HG03558 (cell line): ENCODE measurements around the gene GSTCD.
"Not testable (repeated sequence)": the region's sequence is repeated elsewhere in the genome, so short reads cannot be mapped to it uniquely, and the experiment has no call there.

Experiments
- ATAC-seq: cut with Tn5 transposase; IDR thresholded peaks from one replicate; pipeline ENCODE4 v1.9.1; 2021; ENCODE audit warnings: moderate number of reproducible peaks; ENCODE audit not compliant: unreplicated experiment; ENCODE audit errors: extremely low read depth

The GSTCD gene

DNA sequence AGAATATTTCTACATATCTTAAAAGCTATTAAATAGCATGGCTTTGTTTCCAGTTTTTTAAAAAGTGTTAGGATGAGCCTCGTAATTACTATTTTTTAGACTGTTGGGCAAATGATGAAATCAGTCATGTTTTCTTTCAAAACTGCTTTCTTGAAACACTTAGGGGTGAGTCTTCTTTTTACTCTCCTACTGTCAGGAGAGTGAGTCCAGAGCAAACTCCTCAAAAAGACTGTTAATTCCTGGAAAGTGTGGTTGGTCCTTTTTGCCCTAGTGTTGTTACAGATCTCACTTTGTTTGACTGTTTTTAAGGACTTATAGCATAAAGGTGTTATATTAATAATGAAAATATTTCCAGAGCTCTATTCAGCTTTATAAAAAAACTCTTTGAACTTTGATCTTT is 6.3 kb downstream of the GSTCD start:
- no peak for ATAC-seq

DNA sequence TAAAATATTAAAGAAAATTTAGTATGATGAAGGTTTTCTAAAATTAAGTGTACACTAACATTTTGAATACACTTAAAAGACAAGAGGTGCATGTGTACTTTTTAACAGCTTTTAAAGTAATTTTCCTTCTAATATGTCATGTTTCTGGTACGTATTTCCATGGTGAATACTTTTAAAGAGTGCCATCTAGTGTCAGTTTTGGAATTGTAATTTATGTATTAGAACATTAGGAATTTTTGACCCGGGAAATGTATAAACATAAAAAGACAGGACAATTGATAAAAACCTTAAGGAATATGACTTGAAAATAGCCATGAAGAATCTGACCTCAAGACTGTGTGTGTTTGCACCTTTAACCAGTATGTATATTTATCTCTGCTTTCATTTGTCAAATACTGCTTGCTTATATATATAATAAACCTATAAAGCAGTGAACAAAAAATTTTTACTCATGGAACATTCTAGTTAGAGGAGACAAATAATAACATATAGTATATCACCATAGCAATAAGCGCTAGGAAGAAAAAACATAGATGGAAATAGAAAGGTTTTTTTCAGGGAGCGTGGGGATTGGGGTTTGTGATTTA is 7.2 kb downstream of the GSTCD start:
- ATAC-seq = no peak

DNA sequence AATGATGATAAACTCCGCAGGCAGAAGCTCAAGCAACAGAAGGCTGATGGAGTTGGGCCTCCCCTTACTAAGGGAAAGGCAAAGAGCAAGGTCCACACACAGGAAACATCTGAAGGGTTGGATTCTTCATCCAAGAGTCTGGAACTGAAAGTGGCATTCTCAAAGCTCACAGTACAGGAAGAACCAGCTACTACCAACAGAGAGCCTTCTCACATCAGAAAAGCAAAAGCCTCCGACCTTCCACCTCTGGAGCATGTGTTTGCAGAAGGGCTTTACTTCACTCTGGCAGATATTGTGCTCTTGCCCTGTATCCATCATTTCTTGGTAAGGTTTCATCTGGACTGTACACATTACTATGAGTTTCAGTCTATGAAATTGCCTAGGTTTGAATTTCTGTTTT is 10.6 kb downstream of the GSTCD start:
- no peak for ATAC-seq

DNA sequence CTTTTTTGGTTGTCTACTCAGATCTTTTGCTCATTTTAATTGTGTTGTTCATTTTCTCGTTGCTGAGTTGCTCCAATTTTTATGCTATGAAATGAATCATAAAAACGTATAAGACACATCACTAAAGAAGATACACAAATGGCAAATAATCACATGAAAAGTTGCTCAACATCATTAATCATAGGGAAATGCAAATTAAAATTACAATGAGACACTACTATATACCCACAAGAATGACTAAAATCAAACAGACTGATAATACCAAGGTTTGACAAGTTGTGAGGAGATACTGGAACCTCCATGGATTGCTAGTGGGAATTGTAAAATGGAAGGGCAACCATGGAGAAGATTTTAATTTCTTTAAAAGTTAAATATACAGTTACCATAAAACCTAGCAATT is 17.0 kb downstream of the GSTCD start:
- ATAC-seq = no peak

DNA sequence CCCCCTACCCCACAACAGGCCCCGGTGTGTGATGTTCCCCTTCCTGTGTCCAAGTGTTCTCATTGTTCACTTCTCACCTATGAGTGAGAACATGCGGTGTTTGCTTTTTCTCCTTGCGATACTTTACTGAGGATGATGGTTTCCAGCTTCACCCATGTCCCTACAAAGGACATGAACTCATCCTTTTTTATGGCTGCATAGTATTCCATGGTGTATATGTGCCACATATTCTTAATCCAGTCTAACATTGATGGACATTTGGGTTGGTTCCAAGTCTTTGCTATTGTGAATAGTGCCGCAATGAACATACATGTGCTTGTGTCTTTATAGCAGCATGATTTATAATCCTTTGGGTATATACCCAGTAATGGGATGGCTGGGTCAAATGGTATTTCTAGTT is 21.3 kb downstream of the GSTCD start:
- ATAC-seq = not testable (repeated sequence)

DNA sequence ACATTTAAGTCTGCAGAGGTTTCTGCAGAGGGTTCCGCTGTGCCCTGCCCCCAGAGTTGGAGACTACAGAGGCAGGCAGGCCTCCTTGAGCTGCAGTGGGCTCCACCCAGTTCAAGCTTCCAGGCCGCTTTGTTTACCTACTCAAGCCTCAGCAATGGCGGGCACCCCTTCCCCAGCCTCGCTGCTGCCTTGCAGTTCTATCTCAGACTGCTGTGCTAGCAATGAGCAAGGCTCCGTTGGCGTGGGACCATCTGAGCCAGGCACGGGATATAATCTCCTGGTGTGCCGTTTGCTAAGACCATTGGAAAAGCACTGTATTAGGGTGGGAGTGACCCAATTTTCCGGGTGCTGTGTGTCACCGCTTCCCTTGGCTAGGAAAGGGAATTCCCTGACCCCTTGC is 26.6 kb downstream of the GSTCD start:
- not testable (repeated sequence) for ATAC-seq

DNA sequence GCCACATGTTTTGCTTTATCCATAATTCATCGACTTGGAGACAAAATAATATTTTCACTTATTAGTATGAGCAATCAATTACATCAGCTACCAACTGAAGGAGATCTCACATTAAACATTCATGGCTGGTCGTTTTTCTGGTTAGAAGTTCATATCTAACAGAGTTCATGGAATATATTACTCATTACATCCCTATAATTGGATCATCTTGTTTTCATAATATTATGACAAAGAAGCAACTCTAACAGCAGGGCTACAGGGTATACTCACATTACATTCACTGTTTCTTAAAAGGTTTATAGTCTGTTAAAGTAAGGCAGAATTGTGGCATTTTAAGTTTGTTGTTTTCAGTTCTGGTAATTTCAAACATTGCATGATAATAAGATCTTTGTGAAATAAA is 33.0 kb downstream of the GSTCD start:
- no peak for ATAC-seq

DNA sequence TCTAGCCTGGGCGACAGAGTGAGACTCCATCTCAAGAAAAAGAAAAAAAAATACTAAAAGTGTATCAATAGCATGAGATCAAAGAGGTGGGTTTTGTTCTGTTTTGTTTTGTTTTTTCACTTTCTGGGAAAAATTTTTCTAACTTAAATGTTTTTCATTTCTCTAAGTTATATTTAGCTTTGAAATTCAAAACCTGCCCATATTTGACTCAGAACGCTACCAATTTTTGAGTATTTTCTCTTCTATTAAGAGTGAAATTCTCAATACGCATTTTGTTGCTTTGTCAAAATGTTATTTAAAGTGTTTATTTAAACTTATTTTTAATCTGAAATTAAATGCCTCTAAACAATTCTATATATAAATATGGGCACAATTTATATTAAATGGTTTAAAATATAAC is 39.6 kb downstream of the GSTCD start:
- no peak for ATAC-seq

DNA sequence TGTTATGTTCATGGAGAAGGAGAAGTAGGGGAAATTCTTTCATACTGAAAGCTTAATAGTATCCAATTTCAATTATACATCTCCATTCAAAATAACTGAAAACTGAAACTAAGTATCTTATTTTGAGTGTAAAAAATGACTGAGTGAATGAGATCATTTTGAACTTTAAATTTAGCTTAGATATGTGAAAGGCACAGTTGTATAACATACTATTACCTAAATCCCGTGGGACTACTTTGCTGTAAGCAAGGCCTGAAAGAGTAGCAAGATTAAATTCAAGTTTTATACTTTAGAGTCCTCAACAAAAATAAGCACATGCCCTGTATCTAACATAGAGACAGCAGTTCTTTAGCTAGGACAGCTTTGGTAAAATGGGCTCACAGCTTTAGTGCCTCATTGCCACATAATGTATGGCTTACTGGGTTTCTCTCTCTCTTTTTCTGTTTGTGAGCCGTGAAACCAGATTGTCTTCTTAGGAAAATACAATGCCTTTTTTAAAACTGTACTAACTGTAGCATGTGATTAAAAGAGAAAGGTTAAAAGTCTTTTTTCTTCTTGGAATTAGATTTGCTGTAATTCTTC is 43.2 kb downstream of the GSTCD start:
- ATAC-seq = no peak

DNA sequence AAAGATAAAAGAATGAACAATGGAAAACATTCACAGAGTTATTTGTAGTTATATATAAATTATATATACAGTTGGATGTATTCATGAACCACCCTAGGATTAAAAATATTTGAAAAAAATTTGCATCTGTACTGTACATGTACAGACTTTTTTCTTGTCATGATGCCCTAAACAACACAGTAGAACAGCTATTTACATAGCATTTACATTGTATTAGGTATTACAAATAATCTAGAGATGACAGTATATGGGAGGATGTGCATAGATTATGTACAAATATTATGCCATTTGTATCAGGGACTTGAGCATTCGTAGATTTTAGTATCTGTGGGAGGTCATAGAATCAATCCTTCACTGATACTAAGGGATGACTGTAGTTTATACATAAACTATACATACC is 44.8 kb downstream of the GSTCD start:
- ATAC-seq = no peak

DNA sequence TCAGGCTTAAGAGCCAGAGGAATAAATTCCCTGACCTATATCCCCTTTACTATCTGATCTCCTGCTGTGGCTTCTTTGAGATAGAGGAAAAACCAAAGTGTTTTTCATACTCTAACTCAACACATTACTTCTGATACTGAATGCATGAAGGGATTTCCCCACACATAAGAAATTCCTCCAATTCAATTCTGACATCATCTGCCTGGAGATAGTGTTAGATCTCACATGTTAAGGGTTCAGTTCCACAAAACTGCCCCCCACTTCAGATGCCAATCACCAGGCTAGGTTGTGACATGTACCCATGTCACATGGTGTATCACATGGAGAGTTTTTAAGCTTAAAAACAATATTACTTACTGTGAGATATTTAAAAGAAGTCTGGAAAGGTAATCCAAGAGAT is 46.8 kb downstream of the GSTCD start:
- no peak for ATAC-seq

DNA sequence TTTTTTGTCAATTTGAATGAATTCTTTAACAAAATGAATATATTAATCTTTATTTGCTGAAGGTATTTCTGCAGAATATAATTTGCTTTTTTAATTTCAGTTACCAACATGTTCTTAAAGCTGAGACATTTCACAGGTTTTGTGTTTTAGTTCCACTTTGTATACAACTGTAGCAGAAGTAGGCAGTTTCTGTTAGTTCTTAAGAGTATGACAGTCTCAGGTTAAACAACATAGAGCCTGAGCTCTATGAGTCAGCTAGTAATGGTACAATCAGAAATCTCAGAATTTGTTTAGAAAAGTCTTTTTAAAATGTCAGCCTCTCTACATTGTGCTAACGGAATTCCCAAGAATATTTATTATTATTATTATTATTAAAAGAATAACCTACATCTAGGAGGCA is 50.4 kb downstream of the GSTCD start:
- no peak for ATAC-seq

DNA sequence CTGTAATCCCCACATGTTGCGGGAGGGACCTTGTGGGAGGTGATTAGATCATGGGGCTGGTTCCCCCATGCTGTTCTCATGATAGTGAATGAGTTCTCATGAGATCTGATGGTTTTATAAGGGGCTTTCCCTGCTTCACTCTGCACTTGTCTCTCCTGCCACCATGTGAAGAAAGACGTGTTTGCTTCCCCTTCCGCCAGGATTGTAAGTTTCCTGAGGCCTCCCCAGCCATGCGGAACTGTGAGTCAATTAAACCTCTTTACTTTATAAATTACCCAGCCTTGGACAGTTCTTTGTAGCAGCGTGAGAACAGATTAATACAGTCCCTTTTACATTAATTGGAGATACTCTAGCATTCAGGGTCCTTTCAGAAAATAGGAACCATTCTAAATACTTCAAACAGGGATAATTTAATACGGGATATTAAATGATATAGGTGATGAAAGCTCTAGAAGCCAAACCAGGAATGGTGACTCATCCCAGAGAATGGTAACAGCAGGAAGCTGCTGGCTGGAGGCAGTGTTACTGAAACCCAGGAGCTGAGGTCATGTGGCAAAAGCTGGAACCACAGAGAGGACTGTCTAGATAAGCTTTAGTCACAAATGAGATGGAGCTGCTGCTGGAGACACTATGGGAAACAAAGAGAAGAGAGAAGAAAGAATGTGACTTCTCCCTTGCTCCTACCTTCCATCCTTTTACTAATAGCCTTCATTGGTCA is 57.3 kb downstream of the GSTCD start:
- no peak for ATAC-seq

DNA sequence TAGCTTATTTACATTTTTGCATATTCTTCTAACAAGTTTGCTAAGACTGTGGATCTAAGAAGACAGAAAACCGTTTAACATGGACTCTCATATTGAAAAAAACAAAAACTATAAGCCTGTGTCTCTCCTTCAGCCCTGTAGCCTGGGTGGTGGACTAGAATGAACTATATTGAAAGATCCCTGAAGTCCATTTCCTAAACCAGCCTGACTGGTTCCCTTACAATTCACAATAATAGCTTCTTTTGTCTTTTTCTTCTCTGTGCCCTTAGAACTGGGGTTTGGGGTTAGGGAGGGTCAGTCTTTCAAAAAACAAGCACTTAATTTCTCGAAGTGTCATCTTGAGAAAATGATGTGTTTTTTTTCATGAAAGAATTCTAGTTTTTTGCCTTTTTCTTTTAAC is 59.0 kb downstream of the GSTCD start:
- no peak for ATAC-seq

DNA sequence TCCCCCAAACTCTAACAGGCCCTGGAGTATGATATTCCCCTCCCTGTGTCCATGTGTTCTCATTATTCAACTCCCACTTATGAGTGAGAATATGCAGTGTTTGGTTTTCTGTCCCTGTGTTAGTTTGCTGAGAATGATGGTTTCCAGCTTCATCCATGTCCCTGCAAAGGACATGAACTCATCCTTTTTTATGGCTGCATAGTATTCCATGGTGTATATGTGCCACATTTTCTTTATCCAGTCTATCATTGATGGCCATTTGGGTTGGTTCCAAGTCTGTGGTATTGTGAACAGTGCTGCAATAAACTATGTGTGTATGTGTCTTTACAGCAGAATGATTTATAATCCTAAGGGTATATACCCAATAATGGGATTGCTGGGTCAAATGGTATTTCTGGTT is 61.9 kb downstream of the GSTCD start:
- not testable (repeated sequence) for ATAC-seq

DNA sequence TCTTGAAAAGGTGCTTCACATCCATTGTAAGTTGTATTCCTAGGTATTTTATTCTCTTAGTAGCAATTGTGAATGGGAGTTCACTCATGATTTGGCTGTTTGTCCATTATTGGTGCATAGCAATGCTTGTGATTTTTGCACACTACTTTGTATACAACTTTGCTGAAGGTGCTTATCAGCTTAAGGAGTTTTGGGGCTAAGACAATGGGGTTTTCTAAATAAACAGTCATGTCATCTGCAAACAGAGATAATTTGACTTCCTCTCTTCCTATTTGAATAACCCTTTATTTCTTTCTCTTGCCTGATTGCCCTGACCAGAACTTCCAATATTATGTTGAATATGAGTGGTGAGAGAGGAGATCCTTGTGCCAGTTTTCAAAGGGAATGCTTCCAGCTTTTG is 63.5 kb downstream of the GSTCD start:
- ATAC-seq = not testable (repeated sequence)

DNA sequence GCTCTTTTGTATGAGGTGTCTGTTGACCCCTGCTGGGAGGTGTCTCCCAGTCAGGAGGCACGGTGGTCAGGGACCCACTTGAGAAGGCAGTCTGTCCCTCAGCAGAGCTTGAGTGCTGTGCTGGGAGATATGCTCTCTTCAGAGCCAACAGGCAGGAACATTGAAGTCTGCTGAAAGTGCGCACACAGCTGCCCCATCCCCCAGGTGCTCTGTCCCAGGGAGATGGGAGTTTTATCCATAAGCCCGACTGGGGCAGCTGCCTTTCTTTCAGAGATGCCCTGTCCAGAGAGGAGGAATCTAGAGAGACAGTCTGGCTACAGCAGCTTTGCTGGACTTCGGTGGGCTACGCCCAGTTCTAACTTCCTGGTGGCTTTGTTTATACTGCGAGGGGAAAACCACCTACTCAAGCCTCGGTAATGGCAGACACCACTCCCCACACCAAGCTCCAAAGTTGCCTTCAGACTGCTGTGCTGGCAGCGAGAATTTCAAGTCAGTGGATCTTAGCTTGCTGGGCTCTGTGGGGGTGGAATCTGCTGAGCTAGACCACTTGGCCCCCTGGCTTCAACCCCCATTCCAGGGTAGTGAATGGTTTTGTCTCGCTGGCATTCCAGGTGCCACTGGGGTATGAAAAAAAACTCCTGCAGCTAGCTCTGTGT is 67.3 kb downstream of the GSTCD start:
- ATAC-seq = not testable (repeated sequence)

DNA sequence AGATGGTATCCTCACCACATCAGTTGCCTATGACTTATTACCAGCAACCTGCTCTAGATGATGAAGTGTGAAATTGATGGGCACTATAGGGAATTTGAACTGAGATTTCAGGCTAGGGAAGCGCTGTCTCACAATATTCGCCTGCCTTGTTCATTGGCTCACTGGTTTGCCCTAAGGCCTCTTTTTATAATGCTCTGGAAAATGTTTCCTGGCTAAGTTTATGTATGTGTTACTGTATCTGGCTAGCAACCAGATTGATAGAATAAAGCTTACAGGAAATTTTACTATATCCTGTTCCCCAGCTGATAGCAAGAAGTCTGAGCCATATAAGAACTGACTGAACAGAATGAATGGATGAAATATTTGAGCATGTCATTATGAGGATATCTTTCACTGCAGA is 71.6 kb downstream of the GSTCD start:
- no peak for ATAC-seq

DNA sequence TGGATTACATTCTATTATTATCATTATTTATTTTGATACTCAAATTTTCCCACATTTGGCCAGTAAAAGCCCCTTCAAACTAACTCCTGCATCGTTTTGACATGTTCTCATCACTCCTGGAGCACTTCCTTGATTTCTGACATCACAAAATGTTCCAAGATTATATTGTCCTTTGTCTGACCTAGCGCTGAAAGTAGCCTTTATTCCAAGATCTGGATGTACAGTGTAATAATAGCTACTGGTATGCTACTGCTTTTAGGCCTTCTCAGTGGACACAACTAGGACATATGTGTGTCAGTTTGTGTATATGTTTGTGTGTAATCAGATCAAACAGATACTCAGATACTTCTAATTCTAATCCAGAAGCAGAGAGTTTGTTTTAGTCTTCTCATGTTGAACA is 76.2 kb downstream of the GSTCD start:
- no peak for ATAC-seq

DNA sequence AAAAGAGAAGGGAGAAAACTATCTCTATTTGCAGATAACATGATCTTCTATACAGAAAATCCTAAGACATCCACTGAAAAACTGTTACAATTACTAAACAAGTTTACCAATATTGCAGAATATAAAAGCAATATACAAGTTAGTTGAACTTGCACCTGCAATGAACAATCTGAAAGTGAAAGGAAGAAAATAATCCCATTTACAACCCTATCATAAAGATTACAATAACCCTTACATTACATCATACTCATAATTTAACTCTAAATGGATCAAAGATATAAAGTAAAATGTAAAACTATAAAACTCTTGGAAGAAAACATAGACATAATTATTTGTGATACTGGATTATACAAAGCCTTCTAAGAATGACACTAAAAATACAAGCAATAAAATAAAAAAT is 77.2 kb downstream of the GSTCD start:
- ATAC-seq = no peak

DNA sequence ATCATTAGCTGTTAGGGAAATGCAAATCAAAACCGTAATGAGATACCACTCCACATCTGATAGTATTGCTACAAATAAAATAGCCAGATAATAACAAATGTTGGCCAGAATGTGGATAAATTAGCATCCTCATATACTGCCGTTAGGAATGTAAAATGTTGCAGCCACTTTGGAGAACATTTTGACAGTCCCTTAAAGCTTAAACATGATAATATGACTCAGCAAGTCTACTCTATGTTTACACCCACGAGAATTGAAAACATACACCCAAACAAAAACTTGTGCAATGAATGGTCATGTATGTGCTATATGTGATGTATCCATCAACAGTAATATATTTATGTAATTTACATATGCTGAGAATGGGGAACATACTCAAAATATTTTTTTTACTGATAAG is 78.2 kb downstream of the GSTCD start:
- ATAC-seq = no peak
